HCT116 (cell line): ENCODE measurements around the gene KDM2B. TPM values are rescaled to one million over a fixed set of nuclear protein-coding genes. Genes with fewer than 3 reads are reported as not detected.

ENCODE experiments used
- ATAC-seq: fragments of 200-7000 bp; cut with Tn5 transposase; 2 replicates; pipeline ENCODE4 v1.9.1; 2020; ENCODE audit warnings: mild to moderate bottlenecking, moderate library complexity
- BruUV-seq: library from RNA; stranded (reverse); fragments of 400-500 nt; replicated peaks from 2 replicates; lab custom pipeline; 2021; lab: Mats Ljungman, UMichigan
- CTCF ChIA-PET: fragments of 300-600 bp; sonication (Branson Sonifier 250); formaldehyde crosslinking; loops from one replicate; lab custom pipeline; 2021; ENCODE audit warnings: antibody characterized with exemption; lab: Charles Lee
- POLR2A ChIA-PET: fragments of 300-600, 350-600 bp; sonication (Branson Sonifier 250); formaldehyde crosslinking; loops from one replicate; lab custom pipeline; 2021; ENCODE audit warnings: antibody characterized with exemption; lab: Charles Lee
- RAD21 ChIA-PET, 2 experiments: fragments of 300-600 bp; sonication (Branson Sonifier 250); formaldehyde crosslinking; loops; one replicate each; lab custom pipeline; 2023; ENCODE audit warnings: low total read pairs in 2 of 2; ENCODE audit not compliant: uncharacterized antibody in 2 of 2, unreplicated experiment in 2 of 2, low non-redundant PET in 1 of 2; lab: Charles Lee
- DNase-seq: peaks from one replicate; pipeline ENCODE4 v3.0.0-alpha.2; 2010; ENCODE audit warnings: low read depth, low spot score
- H2AFZ ChIP-seq: fragments of 200-600 bp; shearing (Covaris generic), sonication (generic); 2 replicates; pipeline ENCODE4 v1.6.1; 2017; ENCODE audit warnings: low read depth, mixed run types, mixed read lengths, antibody characterized with exemption, low read length; ENCODE audit not compliant: poor library complexity, severe bottlenecking
- H3K27ac ChIP-seq: 2 replicates; pipeline ENCODE4 v1.5.1; 2012; ENCODE audit warnings: low read depth, low read length
- H3K27me3 ChIP-seq: fragments of 200-600 bp; sonication (generic); 2 replicates; pipeline ENCODE4 v1.6.1; 2016; ENCODE audit warnings: mixed run types, low read length, mixed read lengths; ENCODE audit not compliant: insufficient read depth
- H3K36me3 ChIP-seq, 2 experiments: fragments of 200-500 bp in 1 of 2; fragments of 200-600 bp in 1 of 2; sonication (Bioruptor generic) in 1 of 2; sonication (generic) in 1 of 2; 2 replicates each; pipeline versions ENCODE4 v1.5.1 to v1.6.1; 2014 to 2016; ENCODE audit warnings: low read length in 2 of 2, inconsistent platforms in 1 of 2, mixed read lengths in 1 of 2, mixed run types in 1 of 2; ENCODE audit not compliant: insufficient read depth in 2 of 2, control insufficient read depth in 1 of 2
- H3K4me1 ChIP-seq, 2 experiments: fragments of 200-600 bp in 1 of 2; sonication (generic) in 1 of 2; 2 replicates each; pipeline versions ENCODE4 v1.5.1 to v1.6.1; 2012 to 2017; ENCODE audit warnings: low read length in 2 of 2, inconsistent platforms in 1 of 2, mild to moderate bottlenecking in 1 of 2, mixed read lengths in 1 of 2, mixed run types in 1 of 2, moderate library complexity in 1 of 2; ENCODE audit not compliant: insufficient read depth in 2 of 2, control insufficient read depth in 1 of 2
- H3K4me2 ChIP-seq: fragments of 200-600 bp; sonication (generic); 2 replicates; pipeline ENCODE4 v1.6.1; 2017; ENCODE audit warnings: mixed run types, low read length, mixed read lengths
- H3K4me3 ChIP-seq, 2 experiments: fragments of 200-600 bp in 1 of 2; sonication (generic) in 1 of 2; replicated peaks in 1 of 2; 2 replicates each; pipeline ENCODE4 v1.5.1; 2011 to 2016; ENCODE audit warnings: low read length in 2 of 2, control low read depth in 1 of 2, low read depth in 1 of 2, mild to moderate bottlenecking in 1 of 2, mixed read lengths in 1 of 2, mixed run types in 1 of 2
- H3K79me2 ChIP-seq: fragments of 200-600 bp; sonication (generic); 2 replicates; pipeline ENCODE4 v1.6.1; 2017; ENCODE audit warnings: mild to moderate bottlenecking, mixed run types, low read length, moderate library complexity, mixed read lengths; ENCODE audit not compliant: insufficient read depth
- H3K9ac ChIP-seq: fragments of 200-600 bp; sonication (generic); 2 replicates; pipeline ENCODE4 v1.6.1; 2016; ENCODE audit warnings: low read length, mixed read lengths
- H3K9me2 ChIP-seq: fragments of 200-600 bp; sonication (generic), shearing (Covaris generic); 2 replicates; pipeline ENCODE4 v1.6.1; 2017; ENCODE audit warnings: mixed run types, mild to moderate bottlenecking, moderate library complexity; ENCODE audit not compliant: insufficient read depth
- H3K9me3 ChIP-seq, 2 experiments: fragments of 200-500 bp in 1 of 2; fragments of 200-600 bp in 1 of 2; sonication (Bioruptor generic) in 1 of 2; sonication (generic) in 1 of 2; 2 replicates each; pipeline ENCODE4 v1.6.1; 2014 to 2017; ENCODE audit warnings: low read length in 2 of 2, mixed read lengths in 2 of 2, inconsistent platforms in 1 of 2, low read depth in 1 of 2, mild to moderate bottlenecking in 1 of 2, mixed run types in 1 of 2, moderate library complexity in 1 of 2; ENCODE audit not compliant: control insufficient read depth in 1 of 2, insufficient read depth in 1 of 2
- H4K20me1 ChIP-seq: fragments of 200-600 bp; sonication (generic), shearing (Covaris generic); 2 replicates; pipeline ENCODE4 v1.6.1; 2017; ENCODE audit warnings: mixed run types, mild to moderate bottlenecking, moderate library complexity; ENCODE audit not compliant: insufficient read depth
- EGR1 ChIP-seq: IDR thresholded peaks from 2 replicates; pipeline ENCODE4 v1.6.1; 2012; ENCODE audit warnings: low read depth
- ELF1 ChIP-seq: IDR thresholded peaks from 2 replicates; pipeline ENCODE4 v1.6.1; 2012; ENCODE audit warnings: low read depth, borderline replicate concordance
- JUND ChIP-seq: IDR thresholded peaks from 2 replicates; pipeline ENCODE4 v1.6.1; 2012
- ZFX ChIP-seq: fragments of 450-650 bp; IDR thresholded peaks from 2 replicates; pipeline ENCODE4 v1.6.1; 2017
- ZNF274 ChIP-seq: fragments of 200-500 bp; sonication (Bioruptor generic); IDR thresholded peaks from 2 replicates; pipeline ENCODE4 v1.6.1; 2014; ENCODE audit warnings: mild to moderate bottlenecking, low read depth, low read length, inconsistent platforms
- intact Hi-C: fragments of 100-400 bp; cut with micrococcal nuclease; formaldehyde crosslinking; loops from 2 replicates; pipeline ENCODE4 v1.10.0; 2022
- total RNA-seq: library from RNA; stranded (reverse); gene quantifications from one replicate; pipeline ENCODE4 v1.2.1, GENCODE V29; 2021; ENCODE audit not compliant: unreplicated experiment
- TF ChIP-seq, protein P1 (sequence below): IDR thresholded peaks from 2 replicates; pipeline ENCODE4 v1.6.1; 2011; ENCODE audit warnings: mild to moderate bottlenecking, low read length, moderate library complexity; ENCODE audit not compliant: insufficient replicate concordance; ENCODE audit errors: extremely low read depth

KDM2B gene
- total RNA-seq, 1 experiment from 2014 or later: 36.7 TPM

DNA sequence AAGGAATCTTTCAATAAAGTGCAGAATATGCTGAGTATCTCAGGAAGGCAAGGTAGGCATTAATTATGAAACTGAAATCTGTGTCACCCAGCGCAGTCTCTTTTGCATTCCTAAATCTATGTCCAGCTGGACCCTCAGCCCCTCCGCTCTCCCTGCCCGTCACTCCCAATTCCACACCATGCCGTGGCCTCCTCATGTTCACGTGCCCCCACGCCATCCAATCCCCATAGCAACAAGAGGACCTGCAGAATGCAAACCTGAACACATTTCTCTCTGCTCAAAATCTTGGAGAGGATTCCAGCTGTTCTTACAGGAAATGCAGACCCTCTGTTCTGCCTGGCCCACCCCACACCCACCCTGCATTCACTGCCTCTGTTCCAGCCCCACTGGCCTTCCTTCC lies 35.3 kb downstream of the KDM2B start:
- no peak for DNase-seq
- Histone ChIP-seq H3K27ac (no peak overlapping the region), H3K27me3 (no peaks in the 10 kb centered on the region), H4K20me1 (no peaks in the 10 kb centered on the region), H3K9ac (no peak overlapping the region)
- TF ChIP-seq ELF1: no peak
- no peak for TF ChIP-seq EGR1
- TF ChIP-seq JUND: no peak
- TF ChIP-seq, protein P1, sequence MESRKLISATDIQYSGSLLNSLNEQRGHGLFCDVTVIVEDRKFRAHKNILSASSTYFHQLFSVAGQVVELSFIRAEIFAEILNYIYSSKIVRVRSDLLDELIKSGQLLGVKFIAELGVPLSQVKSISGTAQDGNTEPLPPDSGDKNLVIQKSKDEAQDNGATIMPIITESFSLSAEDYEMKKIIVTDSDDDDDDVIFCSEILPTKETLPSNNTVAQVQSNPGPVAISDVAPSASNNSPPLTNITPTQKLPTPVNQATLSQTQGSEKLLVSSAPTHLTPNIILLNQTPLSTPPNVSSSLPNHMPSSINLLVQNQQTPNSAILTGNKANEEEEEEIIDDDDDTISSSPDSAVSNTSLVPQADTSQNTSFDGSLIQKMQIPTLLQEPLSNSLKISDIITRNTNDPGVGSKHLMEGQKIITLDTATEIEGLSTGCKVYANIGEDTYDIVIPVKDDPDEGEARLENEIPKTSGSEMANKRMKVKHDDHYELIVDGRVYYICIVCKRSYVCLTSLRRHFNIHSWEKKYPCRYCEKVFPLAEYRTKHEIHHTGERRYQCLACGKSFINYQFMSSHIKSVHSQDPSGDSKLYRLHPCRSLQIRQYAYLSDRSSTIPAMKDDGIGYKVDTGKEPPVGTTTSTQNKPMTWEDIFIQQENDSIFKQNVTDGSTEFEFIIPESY: no peak
- no peak for TF ChIP-seq ZNF274
- TF ChIP-seq, all 23 proteins: peak for 0
- ChIA-PET RAD21 (no interaction called here), POLR2A (interaction anchor here (0.7 kb wide), 1 partner anchor 125 kb away, joined by 3 read pairs; no protein-coding TSS in a partner anchor), CTCF (no interaction called here)
- BruUV-seq: no TSS peak
- H3K4me3 ChIP-seq: no peak overlapping the region
- no peaks in the 10 kb centered on the region for H3K9me2 ChIP-seq
- no peaks in the 10 kb centered on the region for H3K9me3 ChIP-seq
- H3K4me2 ChIP-seq: no peak overlapping the region
- H3K36me3 ChIP-seq: no peaks in the 10 kb centered on the region
- H3K4me1 ChIP-seq: peaks cover 0 to 4% of the 10 kb centered on the region in 2 experiments; a peak in 1 of 4 replicates
- no peak overlapping the region for H2AFZ ChIP-seq
- no peaks in the 10 kb centered on the region for H3K79me2 ChIP-seq
- no peak for ATAC-seq
- intact Hi-C loops: no loop called here

DNA sequence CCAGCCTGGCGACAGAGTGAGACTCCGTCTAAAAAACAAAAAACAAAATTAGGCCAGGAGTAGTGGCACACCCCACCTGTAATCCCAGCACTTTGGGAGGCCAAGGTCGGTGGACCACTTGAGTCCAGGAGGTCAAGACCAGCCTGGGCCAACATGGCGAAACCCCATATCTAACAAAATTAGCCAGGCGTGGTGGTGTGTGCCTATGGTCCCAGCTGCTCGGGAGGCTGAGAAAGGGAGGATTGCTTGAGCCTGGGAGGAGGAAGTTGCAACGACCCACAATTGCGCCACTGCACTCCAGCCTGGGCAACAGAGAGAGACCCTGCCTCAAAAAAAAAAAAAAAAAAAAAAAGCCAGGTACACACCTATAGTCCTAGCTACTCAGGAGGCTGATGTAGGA lies 37.0 kb downstream of the KDM2B start:
- H3K79me2 ChIP-seq: no peaks in the 10 kb centered on the region
- no TSS peak for BruUV-seq
- H3K9ac ChIP-seq: no peak overlapping the region
- DNase-seq: no peak
- H3K9me2 ChIP-seq: no peaks in the 10 kb centered on the region
- no peak for TF ChIP-seq ZFX
- RAD21 ChIA-PET: no interaction called here
- H3K4me1 ChIP-seq: peaks cover 4 to 10% of the 10 kb centered on the region in 2 experiments; a peak in 3 of 4 replicates
- H2AFZ ChIP-seq: no peak overlapping the region
- CTCF ChIA-PET: interaction anchor here (1.4 kb wide), 1 partner anchor 9 kb away, joined by 3 read pairs; no protein-coding TSS in a partner anchor
- H3K9me3 ChIP-seq: no peaks in the 10 kb centered on the region
- H4K20me1 ChIP-seq: no peaks in the 10 kb centered on the region
- H3K27me3 ChIP-seq: no peaks in the 10 kb centered on the region
- H3K27ac ChIP-seq: no peak overlapping the region
- POLR2A ChIA-PET: no interaction called here
- no peak for ATAC-seq
- no peak overlapping the region for H3K4me2 ChIP-seq
- no peaks in the 10 kb centered on the region for H3K36me3 ChIP-seq
- intact Hi-C loops: no loop called here
- H3K4me3 ChIP-seq: no peak overlapping the region
